Thyroid gland (tissue), 4 donors: Measurements from ENCODE around the gene SH3TC2. TPM values are rescaled to one million over a fixed set of nuclear protein-coding genes. Genes with fewer than 3 reads are reported as not detected.

ENCODE experiments used
- DNase-seq, 2 donors: peaks; one replicate each; pipeline ENCODE4 v3.0.0-alpha.2; 2019
- H3K27ac ChIP-seq, 3 donors: fragments of 200-600 bp; sonication (generic); 1 replicate in 2 of 3; 2 replicates in 1 of 3; pipeline ENCODE4 v1.5.1; 2016 to 2019; ENCODE audit warnings: mild to moderate bottlenecking in 1 of 3, moderate library complexity in 1 of 3
- H3K27me3 ChIP-seq: fragments of 200-600 bp; sonication (generic); one replicate; pipeline ENCODE4 v1.5.1; 2019
- H3K36me3 ChIP-seq, 2 donors: fragments of 200-600 bp; sonication (generic); one replicate each; pipeline ENCODE4 v1.5.1; 2016 to 2019
- H3K4me1 ChIP-seq, 2 donors: fragments of 200-600 bp; sonication (generic); one replicate each; pipeline ENCODE4 v1.5.1; 2017 to 2019
- H3K4me3 ChIP-seq, 3 donors: fragments of 200-600 bp; sonication (generic); replicated peaks in 1 of 3; 1 replicate in 2 of 3; 2 replicates in 1 of 3; pipeline ENCODE4 v1.5.1; 2016; ENCODE audit warnings: mild to moderate bottlenecking in 1 of 3
- H3K9me3 ChIP-seq: fragments of 200-600 bp; sonication (generic); one replicate; pipeline ENCODE4 v1.5.1; 2017
- CTCF ChIP-seq, 6 experiments: fragments of 200-600 bp in 3 of 6; fragments of 450-650 bp in 3 of 6; sonication (generic) in 3 of 6; IDR thresholded peaks; one replicate each; pipeline ENCODE4 v1.5.1; 2016 to 2019; ENCODE audit warnings: antibody characterized with exemption in 6 of 6, mild to moderate bottlenecking in 2 of 6, inconsistent platforms in 1 of 6, moderate library complexity in 1 of 6
- POLR2A ChIP-seq, 2 donors: fragments of 450-650 bp; IDR thresholded peaks; one replicate each; pipeline ENCODE4 v1.6.1; 2017; ENCODE audit warnings: antibody characterized with exemption in 2 of 2, mild to moderate bottlenecking in 2 of 2, moderate library complexity in 1 of 2
- whole genome bisulfite sequencing, 2 donors: methylation state at CpG; one replicate each; pipeline ENCODE4 v1.1.5; 2017; 5-methylcytosine and 5-hydroxymethylcytosine counted together
- intact Hi-C: fragments of 100-400 bp; cut with DNase I; formaldehyde crosslinking; loops from one replicate; pipeline ENCODE4 v1.15.1; 2023
- total RNA-seq, 4 donors: library from RNA; depleted of rRNA; stranded (reverse); fragments of >200 nt; gene quantifications; one replicate each; pipeline ENCODE4 v1.2.3, GENCODE V29; 2016

SH3TC2 gene
- total RNA-seq, 4 donors from 2014 or later = 0.83 to 2.0 (median 1.5) TPM

DNA sequence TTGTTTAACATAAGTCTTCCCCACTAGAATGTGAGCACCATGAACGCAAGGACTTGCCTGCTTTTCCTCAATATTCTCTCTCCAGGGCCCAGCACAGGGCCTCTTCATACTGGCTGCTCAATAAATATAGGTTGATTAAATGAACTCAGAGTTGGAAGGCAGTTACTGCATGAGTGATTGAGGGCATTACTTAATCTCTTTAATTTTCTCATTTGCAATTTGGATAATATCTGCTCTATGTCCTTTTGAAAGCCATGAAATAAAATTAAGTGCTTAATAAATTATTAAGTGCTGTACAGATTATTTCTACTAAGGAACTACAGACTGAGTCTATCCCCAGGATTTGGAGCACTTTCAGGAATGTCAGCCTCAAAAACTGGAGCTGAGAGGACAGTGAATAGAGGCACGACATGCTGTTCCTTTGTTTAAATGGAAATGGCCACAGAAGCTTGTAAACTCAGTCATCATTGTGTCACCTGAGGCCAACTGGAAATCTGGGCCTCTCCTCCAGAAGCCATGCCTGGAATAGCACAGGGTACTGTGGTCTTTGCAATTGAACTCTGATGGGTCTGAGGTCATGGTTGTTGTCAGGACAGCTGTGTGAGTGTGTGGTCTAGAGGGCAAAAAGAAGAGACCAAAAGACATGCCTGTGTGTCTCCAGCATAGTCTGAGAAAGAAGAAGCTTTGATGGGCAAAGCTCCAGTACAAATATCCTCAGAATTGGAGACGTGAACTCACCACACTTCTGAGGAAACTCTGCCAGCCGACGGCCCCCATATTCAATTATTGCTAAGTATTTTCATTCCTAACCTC, 86.1 kb downstream of the SH3TC2 start:
- intact Hi-C loops = no loop called here
- no peaks in the 10 kb centered on the region for H3K9me3 ChIP-seq
- no peak for TF ChIP-seq CTCF (IDR thresholded peaks at IDR 0.05)
- TF ChIP-seq POLR2A (IDR thresholded peaks at IDR 0.05) = no peak

DNA sequence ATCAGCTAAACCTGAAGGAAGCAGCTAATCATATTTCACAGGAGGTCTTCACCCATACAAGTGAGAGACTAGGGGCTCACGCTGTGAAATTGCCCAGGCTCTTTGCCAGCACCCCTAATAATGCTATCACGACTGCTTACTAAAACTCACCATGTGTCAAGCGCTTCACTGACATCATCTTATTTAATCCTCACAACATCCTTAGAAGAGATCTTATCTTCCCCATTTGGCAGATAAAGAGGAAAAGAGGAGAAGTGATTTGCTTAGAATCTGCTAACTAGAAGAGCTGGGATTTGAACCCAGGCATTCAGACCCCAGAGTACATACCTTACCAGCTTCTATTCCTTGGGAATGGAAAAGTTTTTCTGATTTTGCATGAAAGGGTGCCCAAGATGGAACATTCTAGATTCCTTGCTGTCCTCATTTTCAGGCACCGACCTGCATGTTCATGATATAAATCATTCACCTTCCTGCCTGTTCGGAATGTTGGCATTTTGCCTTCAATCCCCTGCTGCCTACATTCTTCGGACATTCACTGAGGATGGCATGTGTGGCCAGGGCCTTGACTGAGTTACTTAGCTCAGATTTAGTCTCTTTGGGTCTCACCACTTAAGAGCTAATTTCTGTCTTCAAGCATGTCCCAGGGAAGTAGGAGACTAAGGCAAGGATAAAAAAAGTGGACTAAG, 88.1 kb downstream of the SH3TC2 start:
- 71 to 80% methylated on average over 6 of the region's 6 CpGs for WGBS, 2 donors
- no peaks in the 10 kb centered on the region for H3K9me3 ChIP-seq
- H3K4me3 ChIP-seq = no peak overlapping the region
- H3K27me3 ChIP-seq = no peaks in the 10 kb centered on the region
- peak in 1 of 2 donors; percentile 35 for DNase-seq
- no peak for TF ChIP-seq CTCF (IDR thresholded peaks at IDR 0.05)
- no peak for TF ChIP-seq POLR2A (IDR thresholded peaks at IDR 0.05)
- intact Hi-C loops = no loop called here
- no peak overlapping the region for H3K27ac ChIP-seq
- H3K36me3 ChIP-seq = no peaks in the 10 kb centered on the region
- H3K4me1 ChIP-seq = peaks cover 4 to 18% of the 10 kb centered on the region in 2 donors

More for the DNA sequence above, 86.1 kb downstream of the SH3TC2 start:
- 69 to 74% methylated on average over 5 of the region's 5 CpGs for WGBS, 2 donors
- H3K4me3 ChIP-seq = no peak overlapping the region
- no peaks in the 10 kb centered on the region for H3K27me3 ChIP-seq
- H3K4me1 ChIP-seq = peaks cover 0 to 11% of the 10 kb centered on the region in 2 donors
- no peaks in the 10 kb centered on the region for H3K36me3 ChIP-seq
- no peak overlapping the region for H3K27ac ChIP-seq
- DNase-seq = no peak

- TF ChIP-seq CTCF (IDR thresholded peaks at IDR 0.05) = no peak
- no peak for TF ChIP-seq POLR2A (IDR thresholded peaks at IDR 0.05)
- H3K27ac ChIP-seq = peak overlapping the region in 2 of 3 donors; percentile 18 to 42
- no peak for DNase-seq
- 69 to 77% methylated on average over 2 of the region's 2 CpGs for WGBS, 2 donors
- no peaks in the 10 kb centered on the region for H3K9me3 ChIP-seq
- intact Hi-C loops = no loop called here
- peaks cover 5 to 16% of the 10 kb centered on the region in 2 donors for H3K4me1 ChIP-seq
- no peak overlapping the region for H3K4me3 ChIP-seq
- no peaks in the 10 kb centered on the region for H3K36me3 ChIP-seq
- H3K27me3 ChIP-seq = no peaks in the 10 kb centered on the region
Observed at GRCh38 chr5:148973455-148973854, 89.4 kb downstream of the SH3TC2 start.

GRCh38 chr5:148972974-148973374, 89.9 kb downstream of the SH3TC2 start:
- no peak overlapping the region for H3K4me3 ChIP-seq
- peak overlapping the region; percentile 42 to 76 (median 51) for H3K27ac ChIP-seq
- no peaks in the 10 kb centered on the region for H3K27me3 ChIP-seq
- no peaks in the 10 kb centered on the region for H3K36me3 ChIP-seq
- 66 to 71% methylated on average over 7 of the region's 7 CpGs for WGBS, 2 donors
- TF ChIP-seq POLR2A (IDR thresholded peaks at IDR 0.05) (peak in 1 of 2 donors; percentile 26), CTCF (IDR thresholded peaks at IDR 0.05) (no peak)
- intact Hi-C loops = no loop called here
- DNase-seq = no peak
- H3K9me3 ChIP-seq = no peaks in the 10 kb centered on the region
- H3K4me1 ChIP-seq = peaks cover 5 to 16% of the 10 kb centered on the region in 2 donors

DNA sequence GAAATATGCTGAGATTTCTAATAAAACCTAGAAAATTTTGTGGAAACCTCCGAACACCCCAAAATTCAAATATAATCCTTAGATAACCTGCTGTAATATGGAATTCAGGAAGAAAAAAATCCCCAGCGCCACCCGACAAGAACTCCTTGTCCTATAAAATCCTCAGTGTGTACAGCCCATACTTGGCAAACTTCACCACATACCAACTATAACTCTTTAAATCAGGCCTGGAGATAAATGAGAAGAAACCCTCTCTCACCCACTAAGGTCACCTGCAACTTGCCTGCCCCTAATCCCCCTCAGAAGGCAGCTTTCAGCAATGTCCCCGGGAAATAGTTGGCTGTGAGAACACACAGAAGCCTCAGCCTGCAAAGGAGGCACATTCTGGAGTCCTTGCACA, 90.5 kb downstream of the SH3TC2 start:
- H3K4me1 ChIP-seq = peaks cover 5 to 20% of the 10 kb centered on the region in 2 donors
- no peaks in the 10 kb centered on the region for H3K27me3 ChIP-seq
- TF ChIP-seq CTCF (IDR thresholded peaks at IDR 0.05) (no peak), POLR2A (IDR thresholded peaks at IDR 0.05) (no peak)
- DNase-seq = no peak
- no peaks in the 10 kb centered on the region for H3K9me3 ChIP-seq
- 90 to 91% methylated on average over 4 of the region's 4 CpGs for WGBS, 2 donors
- H3K27ac ChIP-seq = peak overlapping the region; percentile 39 to 76 (median 51)
- intact Hi-C loops = no loop called here
- H3K36me3 ChIP-seq = no peaks in the 10 kb centered on the region
- H3K4me3 ChIP-seq = no peak overlapping the region
